ENCODE data around the gene MED20. TPM values are rescaled to one million over a fixed set of nuclear protein-coding genes. Genes with fewer than 3 reads are reported as not detected.

MED20 gene, protein sequence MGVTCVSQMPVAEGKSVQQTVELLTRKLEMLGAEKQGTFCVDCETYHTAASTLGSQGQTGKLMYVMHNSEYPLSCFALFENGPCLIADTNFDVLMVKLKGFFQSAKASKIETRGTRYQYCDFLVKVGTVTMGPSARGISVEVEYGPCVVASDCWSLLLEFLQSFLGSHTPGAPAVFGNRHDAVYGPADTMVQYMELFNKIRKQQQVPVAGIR
- 17.8 TPM for total RNA-seq
- 10 to 100 TPM; 16.1 to 21.2 (median 18.9) TPM for polyA plus RNA-seq (ENCODE audit: insufficient read depth in 1 of 8, insufficient read length in 8 of 8, low replicate concordance in 1 of 8)
- long read RNA-seq, donor 1, partial matches to known transcripts = 0 of 3 reads
- long read RNA-seq, donor 1, other reads (novel, unspliced or antisense) = 0 of 3 reads
- long read RNA-seq, donor 2, partial matches to known transcripts = 0 of 1 reads
- long read RNA-seq, donor 2, other reads (novel, unspliced or antisense) = 0 of 1 reads
- long read RNA-seq, donor 3, transcript MED20-201 (4 exons, 2,438 nt) = major isoform, 6 of 9 reads
- long read RNA-seq, donor 3, partial matches to known transcripts = 0 of 9 reads
- long read RNA-seq, donor 3, other reads (novel, unspliced or antisense) = 0 of 9 reads
- long read RNA-seq, donor 4, partial matches to known transcripts = 0 of 3 reads
- long read RNA-seq, donor 4, other reads (novel, unspliced or antisense) = 0 of 3 reads
- long read RNA-seq, donor 5, transcript MED20-201 (4 exons, 2,438 nt) = major isoform, 11 of 12 reads
- long read RNA-seq, donor 5, partial matches to known transcripts = 0 of 12 reads
- long read RNA-seq, donor 5, other reads (novel, unspliced or antisense) = 0 of 12 reads
- long read RNA-seq, donor 6, transcript MED20-201 (4 exons, 2,438 nt) = major isoform, 6 of 8 reads
- long read RNA-seq, donor 6, partial matches to known transcripts = 0 of 8 reads
- long read RNA-seq, donor 6, other reads (novel, unspliced or antisense) = 0 of 8 reads
- long read RNA-seq, donor 7, transcript MED20-201 (4 exons, 2,438 nt) = major isoform, 5 of 11 reads
- long read RNA-seq, donor 7, partial matches to known transcripts = 5 of 11 reads
- long read RNA-seq, donor 7, other reads (novel, unspliced or antisense) = 0 of 11 reads
- long read RNA-seq, donor 8, partial matches to known transcripts = 0 of 2 reads
- long read RNA-seq, donor 8, other reads (novel, unspliced or antisense) = 0 of 2 reads
- long read RNA-seq, donor 9, partial matches to known transcripts = 0 of 2 reads
- long read RNA-seq, donor 9, other reads (novel, unspliced or antisense) = 0 of 2 reads
- long read RNA-seq, donor 10, transcript MED20-201 (4 exons, 2,438 nt) = major isoform, 7 of 8 reads
- long read RNA-seq, donor 10, partial matches to known transcripts = 0 of 8 reads
- long read RNA-seq, donor 10, other reads (novel, unspliced or antisense) = 0 of 8 reads
- long read RNA-seq, donor 11, partial matches to known transcripts = 0 of 4 reads
- long read RNA-seq, donor 11, other reads (novel, unspliced or antisense) = 0 of 4 reads

DNA sequence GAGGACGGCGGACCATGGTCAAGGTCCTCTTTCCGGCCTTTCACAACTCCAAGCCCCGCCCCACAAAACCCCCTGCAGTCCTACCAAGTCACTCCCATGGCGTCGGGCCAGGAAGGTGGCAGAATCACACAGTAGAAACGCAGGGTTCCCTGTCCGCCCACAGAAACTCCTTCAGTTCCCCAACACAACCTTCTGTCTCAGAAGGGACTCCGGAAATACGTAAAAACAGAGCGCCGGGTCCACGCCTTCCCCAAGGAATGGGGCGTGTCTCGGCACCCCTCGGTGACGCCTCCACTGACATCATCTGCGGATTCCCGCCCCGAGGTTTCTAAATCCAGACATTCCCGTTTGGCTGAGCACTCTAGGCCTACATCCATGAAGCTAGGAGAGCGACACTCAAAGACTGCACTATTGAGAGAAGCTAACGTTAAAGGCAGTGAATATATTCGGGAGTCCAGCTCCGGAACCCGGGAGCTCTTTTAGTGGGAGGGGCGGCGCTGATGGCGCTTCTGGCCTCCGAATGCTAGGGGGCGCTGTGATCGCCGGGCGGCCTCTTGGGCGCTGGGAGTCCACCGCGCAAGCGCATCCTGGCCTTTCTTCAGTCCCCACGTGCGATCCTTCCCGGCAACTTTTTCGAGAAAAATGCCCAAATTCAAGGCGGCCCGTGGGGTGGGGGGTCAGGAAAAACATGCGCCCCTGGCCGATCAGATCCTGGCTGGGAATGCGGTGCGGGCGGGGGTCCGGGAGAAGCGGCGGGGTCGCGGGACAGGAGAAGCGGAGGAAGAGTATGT lies at the start of gene MED20, which contains the start of gene BYSL:
TSS of gene MED20 (minus strand) at position 219 of the 791 bp plus-strand sequence. CDS start at position 98, 121 bp downstream.
TSS of gene BYSL (plus strand) at position 579 of the 791 bp plus-strand sequence. CDS start at position 643, 64 bp downstream.
- peaks cover 25% of the 10 kb centered on the region for H3K4me1 ChIP-seq (ENCODE audit: control insufficient read depth, insufficient read depth, low read length)
- no peaks in the 10 kb centered on the region for H3K27me3 ChIP-seq (ENCODE audit: control insufficient read depth, insufficient read depth, low read length)
- H3K36me3 ChIP-seq (ENCODE audit: control insufficient read depth, insufficient read depth, low read length) = peaks cover 22% of the 10 kb centered on the region
- DNase-seq = peak; percentile 98
- H3K27ac ChIP-seq (ENCODE audit: low read length) = peak within 1 kb of the TSS; percentile 100
- WGBS (ENCODE audit: insufficient coverage) = under 1% methylated on average over 55 of the region's 55 CpGs
- peak within 1 kb of the TSS; percentile 72 for H3K4me3 ChIP-seq (ENCODE audit: low read length)
- no peaks in the 10 kb centered on the region for H3K9me3 ChIP-seq (replicated peaks; ENCODE audit: control insufficient read depth, low read depth, low read length)

DNA sequence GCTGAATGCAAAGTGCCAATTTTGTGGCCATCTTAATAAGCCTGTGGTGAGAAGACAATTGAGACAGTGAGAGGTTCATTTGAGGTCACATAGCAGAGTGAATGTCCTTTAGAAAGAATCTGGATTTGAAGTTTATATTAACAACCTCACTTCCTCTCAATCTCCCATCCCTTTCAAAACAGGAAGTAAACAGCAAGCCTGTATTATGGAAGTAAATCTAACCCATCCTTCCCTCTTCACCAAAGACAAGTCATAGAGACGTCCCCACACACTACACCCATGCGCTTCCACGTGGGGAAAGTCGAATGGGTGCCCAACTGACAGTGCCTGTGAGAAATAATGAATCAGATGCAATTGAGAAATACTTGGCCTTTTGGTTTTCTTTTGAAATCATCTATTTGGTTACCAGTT lies 49.5 kb upstream of the MED20 start:
- no peaks in the 10 kb centered on the region for H3K9me3 ChIP-seq (replicated peaks; ENCODE audit: control insufficient read depth, low read depth, low read length)
- H3K27me3 ChIP-seq (ENCODE audit: control insufficient read depth, insufficient read depth, low read length) = no peaks in the 10 kb centered on the region
- H3K4me3 ChIP-seq (ENCODE audit: low read length) = no peak overlapping the region
- no CpG with 5 or more reads among the region's 4 CpGs for WGBS (ENCODE audit: insufficient coverage)
- H3K36me3 ChIP-seq (ENCODE audit: control insufficient read depth, insufficient read depth, low read length) = no peaks in the 10 kb centered on the region
- DNase-seq = peak; percentile 9
- H3K27ac ChIP-seq (ENCODE audit: low read length) = no peak overlapping the region
- no peaks in the 10 kb centered on the region for H3K4me1 ChIP-seq (ENCODE audit: control insufficient read depth, insufficient read depth, low read length)

DNA sequence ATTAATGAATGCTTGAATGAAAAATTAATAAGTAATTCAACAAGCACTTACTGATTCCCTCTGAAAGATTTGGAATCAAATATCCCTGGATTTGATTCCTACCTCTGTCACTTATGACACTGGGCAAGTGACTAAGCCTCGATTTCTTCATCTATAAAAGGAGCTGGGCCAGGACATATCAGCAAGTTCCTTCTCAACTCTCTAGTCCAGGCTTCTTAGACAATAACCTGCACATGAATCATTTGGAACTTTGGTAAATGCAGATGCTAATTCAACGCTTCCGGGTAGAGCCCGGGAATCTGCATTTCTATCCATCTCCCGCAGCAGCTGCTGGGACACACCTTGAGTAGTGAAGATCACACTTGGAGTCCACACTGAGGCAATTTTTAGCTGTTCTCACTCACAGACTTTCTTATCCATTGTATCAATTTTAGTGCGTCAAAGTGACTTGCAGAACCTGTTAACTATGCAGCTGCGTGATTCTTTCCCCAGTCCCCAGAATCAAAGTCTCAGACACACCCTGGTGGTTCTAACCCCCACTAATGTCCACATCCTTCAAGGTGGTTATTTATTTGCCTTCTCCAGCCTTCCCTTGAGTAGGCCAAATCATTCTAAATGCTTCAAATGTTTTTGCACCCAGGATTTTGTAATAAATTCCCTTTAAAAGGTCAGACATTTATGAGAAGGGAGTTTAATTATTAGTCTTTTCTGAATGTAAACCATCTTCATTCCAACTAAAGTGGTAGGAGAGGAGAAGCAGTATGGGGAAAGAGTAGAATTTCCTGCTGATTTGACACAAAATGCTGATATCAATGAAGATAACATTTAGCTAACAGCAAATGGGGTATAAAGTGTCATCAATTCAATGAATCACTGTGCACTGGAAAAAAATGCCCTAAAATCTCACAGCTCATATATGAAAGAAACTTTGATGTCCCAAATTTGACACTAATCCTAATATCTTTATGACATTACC lies 46.7 kb upstream of the MED20 start:
- no peaks in the 10 kb centered on the region for H3K36me3 ChIP-seq (ENCODE audit: control insufficient read depth, insufficient read depth, low read length)
- no peaks in the 10 kb centered on the region for H3K9me3 ChIP-seq (replicated peaks; ENCODE audit: control insufficient read depth, low read depth, low read length)
- WGBS (ENCODE audit: insufficient coverage) = 75% methylated on average over 6 of the region's 7 CpGs
- no peak overlapping the region for H3K4me3 ChIP-seq (ENCODE audit: low read length)
- DNase-seq = no peak
- H3K27ac ChIP-seq (ENCODE audit: low read length) = no peak overlapping the region
- no peaks in the 10 kb centered on the region for H3K27me3 ChIP-seq (ENCODE audit: control insufficient read depth, insufficient read depth, low read length)
- H3K4me1 ChIP-seq (ENCODE audit: control insufficient read depth, insufficient read depth, low read length) = no peaks in the 10 kb centered on the region

DNA sequence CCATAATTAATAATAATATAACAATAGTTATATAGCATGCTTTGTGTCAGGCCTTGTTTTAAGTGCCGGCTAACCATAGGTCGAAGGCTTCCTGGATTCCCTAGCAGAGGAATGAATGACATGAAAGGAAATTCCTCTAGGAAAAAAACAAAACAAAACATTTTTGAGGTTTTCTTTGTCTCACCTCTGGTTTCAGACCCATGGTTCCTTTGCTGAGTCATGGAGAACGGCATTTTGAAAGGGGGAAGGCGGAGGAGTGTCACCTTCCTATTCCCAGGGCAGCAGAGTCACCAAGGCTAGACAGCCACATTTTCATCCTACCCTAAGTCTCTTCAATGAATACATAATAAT lies 46.0 kb upstream of the MED20 start:
- Histone ChIP-seq H3K9me3 (replicated peaks; ENCODE audit: control insufficient read depth, low read depth, low read length) (no peaks in the 10 kb centered on the region), H3K4me1 (ENCODE audit: control insufficient read depth, insufficient read depth, low read length) (no peaks in the 10 kb centered on the region), H3K27ac (ENCODE audit: low read length) (no peak overlapping the region), H3K27me3 (ENCODE audit: control insufficient read depth, insufficient read depth, low read length) (no peaks in the 10 kb centered on the region), H3K4me3 (ENCODE audit: low read length) (no peak overlapping the region), H3K36me3 (ENCODE audit: control insufficient read depth, insufficient read depth, low read length) (no peaks in the 10 kb centered on the region)
- WGBS (ENCODE audit: insufficient coverage) = no CpG with 5 or more reads among the region's 4 CpGs
- no peak for DNase-seq

DNA sequence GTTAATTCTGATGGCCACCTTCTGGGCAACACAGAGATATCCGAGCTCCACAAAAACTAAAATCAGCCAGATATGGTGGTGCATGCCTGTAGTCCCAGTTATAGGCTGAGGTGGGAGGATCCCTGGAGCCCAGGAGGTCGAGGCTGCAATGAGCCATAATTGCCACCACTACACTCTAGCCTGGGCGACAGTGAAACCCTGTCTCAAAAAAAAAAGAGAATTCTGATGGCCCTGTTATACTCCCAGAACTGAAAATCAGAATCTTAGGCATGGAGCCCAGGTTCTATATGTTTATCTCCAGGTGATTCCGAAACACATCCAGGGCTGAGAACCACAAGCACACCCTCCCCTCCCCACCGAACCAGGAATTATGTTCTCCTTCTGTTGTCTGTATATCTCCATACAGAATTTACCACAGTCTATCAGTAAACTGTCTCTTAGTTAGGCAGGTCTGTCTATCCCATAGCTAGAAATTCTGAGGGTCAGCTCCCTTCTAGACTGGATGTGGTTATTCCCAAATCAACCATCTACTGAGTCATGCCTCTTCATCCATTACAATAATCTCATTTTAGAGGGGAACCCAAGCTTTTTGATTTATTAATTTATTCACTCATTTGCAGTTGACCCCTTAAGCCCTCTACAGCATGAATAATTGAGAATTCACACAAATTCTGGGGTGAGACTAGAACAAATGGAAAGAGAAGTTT lies 45.4 kb upstream of the MED20 start:
- Histone ChIP-seq H3K4me3 (ENCODE audit: low read length) (no peak overlapping the region), H3K36me3 (ENCODE audit: control insufficient read depth, insufficient read depth, low read length) (no peaks in the 10 kb centered on the region), H3K27ac (ENCODE audit: low read length) (no peak overlapping the region), H3K4me1 (ENCODE audit: control insufficient read depth, insufficient read depth, low read length) (no peaks in the 10 kb centered on the region), H3K9me3 (replicated peaks; ENCODE audit: control insufficient read depth, low read depth, low read length) (no peaks in the 10 kb centered on the region), H3K27me3 (ENCODE audit: control insufficient read depth, insufficient read depth, low read length) (no peaks in the 10 kb centered on the region)
- no peak for DNase-seq
- 96% methylated on average over 3 of the region's 5 CpGs for WGBS (ENCODE audit: insufficient coverage)

DNA sequence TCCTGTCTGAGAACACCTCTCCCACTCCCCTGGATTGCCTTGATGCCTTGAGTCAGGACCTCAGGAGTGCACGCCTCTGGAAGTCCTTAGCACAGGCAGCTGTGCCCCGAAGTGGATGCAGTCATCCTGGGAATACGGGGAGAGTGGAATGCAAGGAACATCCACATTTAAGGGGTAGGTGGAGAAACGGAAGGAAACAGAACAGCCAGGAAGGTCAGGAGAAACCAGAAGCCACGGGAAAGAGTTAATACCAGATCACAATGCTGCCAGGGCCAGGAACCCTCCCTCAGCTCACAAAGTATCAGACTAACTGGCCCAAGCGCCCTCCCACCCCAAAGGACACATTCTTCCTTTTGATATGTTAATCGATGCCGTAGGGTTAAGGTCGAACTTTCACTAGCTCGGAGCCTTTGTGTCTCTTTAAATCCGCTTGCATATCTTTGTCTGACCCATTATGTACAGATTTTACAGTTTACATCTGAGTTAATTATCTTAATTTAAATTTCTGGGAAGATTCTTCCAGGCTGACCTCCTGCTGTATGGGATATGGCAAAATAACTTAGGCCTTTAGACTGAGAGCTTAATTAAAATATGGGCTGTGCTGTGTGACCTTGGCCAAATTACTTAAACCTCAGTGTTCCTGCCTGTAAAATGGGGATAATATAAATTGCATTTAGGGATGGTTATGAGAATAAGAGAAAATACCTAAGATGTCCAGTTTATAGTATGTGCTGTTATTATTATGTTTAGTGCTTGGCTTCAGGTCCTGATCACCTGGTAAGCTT lies 44.7 kb upstream of the MED20 start:
- 30% methylated on average over 8 of the region's 11 CpGs for WGBS (ENCODE audit: insufficient coverage)
- Histone ChIP-seq H3K4me1 (ENCODE audit: control insufficient read depth, insufficient read depth, low read length) (no peaks in the 10 kb centered on the region), H3K27me3 (ENCODE audit: control insufficient read depth, insufficient read depth, low read length) (no peaks in the 10 kb centered on the region), H3K9me3 (replicated peaks; ENCODE audit: control insufficient read depth, low read depth, low read length) (no peaks in the 10 kb centered on the region), H3K36me3 (ENCODE audit: control insufficient read depth, insufficient read depth, low read length) (no peaks in the 10 kb centered on the region), H3K4me3 (ENCODE audit: low read length) (no peak overlapping the region), H3K27ac (ENCODE audit: low read length) (no peak overlapping the region)
- DNase-seq = no peak

DNA sequence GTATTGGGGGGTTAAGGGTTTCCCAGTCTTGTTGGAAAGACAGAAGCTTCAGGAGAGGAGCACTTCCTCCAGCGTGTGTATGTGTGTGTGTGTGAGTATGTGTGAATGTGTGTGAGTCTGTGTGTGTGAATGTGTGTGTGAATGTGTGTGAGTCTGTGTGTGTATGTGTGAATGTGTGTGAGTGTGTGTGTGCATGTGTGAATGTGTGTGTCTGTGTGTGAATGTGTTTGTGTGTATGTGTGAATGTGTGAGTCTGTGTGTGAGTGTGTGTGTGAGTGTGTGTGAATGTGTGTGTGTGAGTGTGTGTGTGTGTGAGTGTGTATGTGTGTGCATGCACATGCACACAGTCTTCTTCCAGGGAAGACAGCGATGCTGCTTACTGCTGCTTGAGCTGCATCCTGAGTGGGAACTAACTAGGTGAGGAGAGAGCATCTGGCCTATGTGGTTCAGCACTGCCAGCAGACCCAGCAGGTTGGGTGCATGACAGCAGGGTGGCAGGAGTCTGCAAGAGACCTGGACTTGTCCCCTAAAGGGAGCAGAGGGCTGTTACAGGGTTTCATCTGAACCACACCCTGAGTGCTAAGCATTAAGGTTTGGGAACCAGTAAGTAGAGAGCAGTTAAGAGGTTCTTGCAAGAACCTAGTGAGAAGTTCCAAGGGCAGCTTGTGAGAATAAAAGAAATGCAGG lies 43.4 kb upstream of the MED20 start:
- Histone ChIP-seq H3K4me3 (ENCODE audit: low read length) (no peak overlapping the region), H3K27me3 (ENCODE audit: control insufficient read depth, insufficient read depth, low read length) (no peaks in the 10 kb centered on the region), H3K27ac (ENCODE audit: low read length) (no peak overlapping the region), H3K9me3 (replicated peaks; ENCODE audit: control insufficient read depth, low read depth, low read length) (no peaks in the 10 kb centered on the region), H3K4me1 (ENCODE audit: control insufficient read depth, insufficient read depth, low read length) (no peaks in the 10 kb centered on the region), H3K36me3 (ENCODE audit: control insufficient read depth, insufficient read depth, low read length) (no peaks in the 10 kb centered on the region)
- 64% methylated on average over 2 of the region's 2 CpGs for WGBS (ENCODE audit: insufficient coverage)
- no peak for DNase-seq
